GM21528 (cell line): Measurements from ENCODE around the gene ACACA.
"Not testable (repeated sequence)": the region's sequence is repeated elsewhere in the genome, so short reads cannot be mapped to it uniquely, and the experiment has no call there.

ENCODE experiments used
- ATAC-seq: cut with Tn5 transposase; IDR thresholded peaks from one replicate; pipeline ENCODE4 v1.9.1; 2021; ENCODE audit warnings: mild to moderate bottlenecking, moderate library complexity; ENCODE audit not compliant: unreplicated experiment, low FRiP score

ACACA gene

DNA sequence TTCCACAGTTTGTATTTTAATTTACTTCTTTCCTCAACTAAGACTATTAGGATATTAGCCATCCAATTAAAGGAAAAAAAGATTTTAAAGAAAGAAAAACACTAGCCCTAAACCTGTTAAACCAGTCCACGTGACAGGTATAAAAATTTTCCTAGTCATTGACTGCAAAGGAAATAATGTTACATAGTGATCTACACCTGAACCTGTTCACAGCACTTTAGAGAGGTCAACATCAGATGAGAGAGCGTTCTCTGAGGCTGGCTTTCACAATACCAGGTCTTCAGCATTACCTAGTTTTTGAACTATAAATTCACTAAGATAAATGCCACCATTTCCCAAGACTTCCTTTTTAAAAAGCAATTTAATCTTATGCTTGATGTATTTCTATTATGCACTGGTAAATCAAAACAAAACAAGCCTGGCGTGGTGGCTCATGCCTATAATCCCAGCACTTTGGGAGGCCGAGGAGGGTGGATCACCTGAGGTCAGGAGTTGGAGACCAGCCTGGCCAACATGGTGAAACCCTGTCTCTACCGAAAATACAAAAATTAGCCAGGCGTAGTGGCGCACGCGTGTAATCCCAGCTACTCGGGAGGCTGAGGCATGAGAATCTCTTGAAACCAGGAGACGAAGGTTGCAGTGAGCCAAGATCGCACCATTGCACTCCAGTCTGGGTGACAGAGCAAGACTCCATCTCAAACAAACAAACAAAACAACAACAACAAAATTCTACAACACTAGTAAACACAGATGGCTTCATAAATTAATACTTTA is 49.7 kb downstream of the ACACA start:
- ATAC-seq, result not testable (repeated sequence)

DNA sequence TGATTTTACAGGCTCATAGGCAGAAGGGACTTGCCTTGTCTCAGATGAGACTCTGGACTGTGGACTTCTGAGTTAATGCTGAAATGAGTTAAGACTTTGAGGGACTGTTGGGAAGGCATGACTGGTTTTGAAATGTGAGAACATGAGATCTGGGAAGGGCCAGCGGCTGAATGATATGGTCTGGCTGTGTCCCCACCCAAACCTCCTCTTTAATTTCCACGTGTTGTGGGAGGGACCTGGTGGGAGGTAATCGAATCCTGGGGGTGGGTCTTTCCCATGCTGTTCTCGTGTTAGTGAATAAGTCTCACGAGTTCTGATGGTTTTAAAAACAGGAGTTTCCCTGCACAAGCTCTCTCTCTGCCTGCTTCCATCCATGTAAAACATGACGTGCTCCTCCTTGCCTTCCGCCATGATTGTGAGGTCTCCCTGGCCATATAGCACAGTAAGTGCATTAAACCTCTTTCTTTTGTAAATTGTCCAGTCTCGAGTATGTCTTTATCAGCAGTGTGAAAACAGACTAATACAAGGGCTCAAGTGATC is 59.7 kb downstream of the ACACA start:
- not testable (repeated sequence) for ATAC-seq

DNA sequence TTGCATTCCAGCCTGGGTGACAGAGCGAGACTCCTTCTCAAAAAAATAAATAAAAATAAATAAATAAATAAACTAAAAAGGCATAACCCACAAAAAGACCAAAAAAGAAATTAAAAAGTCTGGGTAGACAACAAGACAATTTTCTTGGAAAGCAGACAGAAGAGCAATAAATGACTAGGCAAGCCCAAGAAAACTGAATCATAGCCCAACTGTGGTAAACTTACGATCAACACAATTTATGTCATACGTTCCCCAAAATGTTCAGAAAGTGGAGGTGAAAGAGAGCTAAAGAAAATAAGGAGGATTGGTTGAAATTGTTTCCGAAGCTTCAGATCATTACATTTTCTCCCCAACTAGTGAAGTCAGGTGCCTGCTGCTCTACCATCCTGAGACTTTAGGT is 62.1 kb downstream of the ACACA start:
- ATAC-seq, result no peak

DNA sequence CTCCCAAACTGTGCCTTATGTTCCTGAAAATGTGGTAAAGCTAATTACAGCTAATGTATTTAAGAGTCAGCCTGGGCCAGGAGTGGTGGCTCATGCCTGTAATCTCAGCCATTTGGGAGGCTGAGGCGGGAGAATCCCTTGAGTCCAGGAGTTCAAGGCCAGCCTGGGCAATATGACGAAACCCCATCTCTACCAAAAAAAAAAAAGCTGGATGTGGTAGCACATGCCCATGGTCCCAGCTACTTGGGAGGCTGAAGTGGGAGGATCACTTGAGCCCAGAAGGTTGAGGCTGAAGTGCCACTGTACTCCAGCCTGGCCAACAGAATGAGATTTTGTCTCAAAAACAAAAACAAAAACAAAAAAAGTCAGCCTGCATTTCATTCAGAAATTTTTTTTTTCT is 64.0 kb downstream of the ACACA start:
- ATAC-seq, result no peak

DNA sequence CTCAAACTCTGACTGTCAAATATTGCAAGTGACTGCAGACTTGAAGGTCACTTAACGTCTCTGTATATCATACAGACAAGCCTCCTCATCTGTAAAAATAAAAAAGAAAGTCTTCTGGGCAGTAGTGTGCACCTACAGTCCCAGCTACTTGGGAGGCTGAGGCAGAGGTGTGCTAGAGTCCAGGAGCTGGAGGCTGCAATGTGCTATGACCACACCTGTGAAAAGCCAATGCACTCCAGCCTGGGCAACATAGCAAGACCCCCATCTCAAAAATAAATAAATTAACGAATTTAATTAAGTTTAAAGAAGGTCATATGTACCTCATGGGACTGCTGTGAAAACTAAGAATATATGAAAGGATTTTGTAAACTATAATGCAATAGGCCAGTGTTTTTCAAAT is 65.8 kb downstream of the ACACA start:
- ATAC-seq, result no peak

DNA sequence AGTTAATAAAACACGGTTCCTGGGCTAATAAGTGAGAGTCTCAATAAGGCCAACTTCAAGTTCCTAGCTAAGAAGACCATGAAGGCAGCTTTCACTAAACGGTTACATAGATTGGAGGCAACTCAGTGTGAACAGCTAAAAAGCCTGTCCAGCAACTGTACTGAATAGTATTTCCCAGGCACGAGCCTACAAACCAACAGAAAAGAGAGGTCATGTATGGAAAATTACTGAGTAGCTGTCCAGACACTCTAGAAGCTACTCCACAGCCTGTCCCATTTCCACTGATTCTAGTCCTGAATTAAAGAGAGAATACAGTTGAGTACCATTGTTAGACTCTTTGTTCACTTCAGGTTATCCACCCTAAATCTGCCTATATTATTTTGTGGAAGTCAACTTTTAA is 67.3 kb downstream of the ACACA start:
- no peak for ATAC-seq

DNA sequence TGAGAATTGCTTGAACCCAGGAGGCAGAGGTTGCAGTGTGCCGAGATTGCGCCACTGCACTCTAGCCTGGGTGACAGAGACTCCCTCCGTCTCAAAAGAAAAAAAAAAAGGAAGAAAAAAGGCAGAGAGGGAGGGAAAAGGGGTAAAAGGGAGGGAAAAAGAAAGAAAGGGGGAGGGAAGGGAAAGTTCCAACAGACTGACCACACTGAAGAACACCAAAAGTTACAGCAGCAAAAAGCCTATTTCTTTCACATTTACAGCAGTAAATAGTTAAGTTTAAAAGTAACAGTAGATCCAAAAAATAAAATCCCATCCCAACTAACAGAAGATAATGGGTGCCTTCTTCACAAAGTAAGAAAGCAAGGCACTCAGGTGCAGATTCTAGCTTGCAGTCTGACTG is 67.8 kb downstream of the ACACA start:
- ATAC-seq, result no peak

DNA sequence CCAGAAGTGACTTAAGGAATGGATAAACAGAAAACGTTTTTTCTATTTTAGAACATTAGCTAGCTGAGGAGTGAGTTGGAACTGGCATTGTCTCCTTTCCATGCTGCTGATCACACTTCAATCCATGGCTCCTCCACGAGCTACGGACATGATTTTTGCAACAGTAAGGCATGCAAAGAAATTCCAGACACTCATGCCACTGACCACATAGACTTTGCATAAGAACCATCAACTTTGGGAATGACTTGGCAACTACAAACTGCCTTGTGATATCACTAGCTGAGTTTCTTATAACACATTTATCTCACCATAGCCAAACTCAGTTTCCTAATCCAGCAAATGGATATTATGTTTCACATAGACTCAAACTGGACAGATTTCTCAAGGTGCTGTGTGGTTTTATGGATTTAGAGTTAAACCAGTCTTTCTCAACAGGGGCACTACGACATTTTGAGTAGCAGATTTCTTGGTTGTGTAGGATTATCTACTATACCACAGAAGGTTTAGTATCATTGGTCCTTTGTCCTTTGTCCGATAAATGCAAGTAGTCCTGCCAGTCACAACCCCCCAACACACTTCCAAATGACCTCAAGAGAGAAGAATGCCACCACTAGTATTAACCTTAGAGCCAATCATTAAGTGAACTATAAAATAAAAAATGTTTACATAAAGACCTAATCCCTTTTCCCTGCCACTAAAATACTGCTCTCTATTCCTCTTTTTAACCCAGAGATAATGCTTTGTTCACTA is 79.1 kb downstream of the ACACA start:
- ATAC-seq, result no peak

DNA sequence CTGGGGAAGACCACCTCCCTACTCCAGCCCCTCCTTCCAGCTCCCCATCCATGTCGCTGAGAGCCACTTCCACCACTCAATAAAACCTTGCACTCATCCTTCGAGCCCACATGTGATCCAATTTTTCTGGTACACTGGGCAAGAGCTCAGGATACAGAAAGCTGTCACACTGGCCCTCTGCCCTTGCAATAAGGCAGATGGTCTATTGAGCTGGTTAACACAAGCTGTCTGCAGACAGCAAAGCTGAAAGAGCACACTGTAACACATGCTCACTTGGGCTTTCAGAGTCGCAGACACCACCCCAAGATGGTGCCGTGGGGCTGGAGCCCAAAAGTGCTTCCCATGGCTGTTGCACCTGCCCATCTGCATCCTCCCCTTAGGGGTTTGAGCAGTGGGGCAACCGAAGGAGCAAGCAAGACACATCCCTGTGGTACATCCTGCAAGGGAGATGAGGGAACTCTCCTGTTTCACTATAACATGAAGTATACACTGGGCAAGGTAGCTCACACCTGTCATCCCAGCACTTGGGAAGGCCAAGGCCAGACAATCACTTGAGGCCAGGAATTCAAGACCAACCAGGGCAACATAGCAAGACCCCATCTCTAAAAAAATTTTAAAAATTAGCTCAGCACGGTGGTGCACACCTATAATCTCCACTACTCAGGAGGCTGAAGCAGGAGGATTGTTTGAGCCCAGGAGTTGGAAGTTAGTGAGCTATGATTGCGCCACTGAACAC is 83.6 kb downstream of the ACACA start:
- ATAC-seq, result no peak

DNA sequence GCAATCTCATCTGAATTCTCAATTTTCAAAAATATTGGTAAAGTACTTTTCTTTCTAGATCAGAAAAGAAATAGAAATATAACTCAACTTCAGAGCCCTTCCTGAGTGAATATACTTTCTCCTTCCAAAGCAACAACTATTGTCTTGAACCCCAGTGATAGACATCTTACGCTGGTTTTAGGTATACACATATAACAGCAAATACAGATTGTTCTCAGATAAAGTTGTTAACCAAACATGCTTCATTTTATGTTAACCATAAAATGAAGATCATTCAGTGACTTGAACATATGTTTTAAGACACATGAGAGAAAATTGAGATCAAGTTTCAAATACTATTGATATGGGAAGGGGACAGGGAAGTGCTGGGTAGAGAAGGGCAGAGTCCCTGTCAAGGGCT is 84.5 kb downstream of the ACACA start:
- ATAC-seq, result no peak

DNA sequence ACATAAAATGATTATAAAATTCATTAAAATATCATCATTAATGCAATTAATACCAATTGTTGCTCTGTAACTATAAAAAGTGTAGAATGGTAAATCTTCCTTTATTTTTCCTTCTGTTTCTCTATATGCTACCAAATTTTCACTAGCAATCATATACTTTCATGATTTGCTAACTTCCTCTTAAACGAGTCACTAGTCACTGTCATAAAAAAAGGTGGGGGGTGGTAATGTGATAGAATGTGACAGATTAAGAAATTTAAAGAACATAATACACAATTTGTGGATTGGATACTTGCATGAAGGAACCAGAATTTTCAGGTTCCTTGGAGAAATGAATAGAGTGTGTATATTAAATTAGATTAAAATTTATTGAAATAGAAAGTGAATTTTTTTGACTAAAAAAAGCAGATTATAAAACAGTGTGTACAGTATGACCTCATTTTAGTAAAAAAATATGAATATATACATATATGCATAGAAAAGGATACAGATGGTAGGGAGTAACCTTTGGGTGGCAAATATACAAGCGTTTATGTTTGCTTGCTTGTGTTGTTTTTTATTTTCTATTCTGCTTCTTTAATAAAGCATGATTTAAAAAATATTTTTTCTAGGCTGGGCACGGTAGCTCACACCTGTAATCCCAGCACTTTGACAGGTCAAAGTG is 87.6 kb downstream of the ACACA start:
- ATAC-seq, result no peak

DNA sequence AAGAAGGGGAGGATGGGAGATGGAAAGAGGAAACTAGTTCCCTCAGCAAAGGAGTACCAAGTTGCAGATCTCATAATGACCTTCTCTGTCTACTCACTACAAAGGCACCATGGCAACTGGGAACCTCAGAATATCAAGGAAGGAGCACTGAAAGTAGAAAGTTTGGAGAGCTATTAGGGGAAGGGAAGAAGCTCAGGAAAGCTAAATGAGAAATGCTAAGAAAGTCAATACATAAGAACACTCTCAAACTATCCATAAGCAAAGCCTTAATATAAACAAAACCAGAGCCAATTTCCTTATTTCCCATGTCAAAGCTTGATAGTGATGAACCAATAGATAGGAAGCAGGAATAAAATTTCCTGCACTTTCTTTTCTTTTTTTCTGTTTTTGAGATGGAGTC is 88.8 kb downstream of the ACACA start:
- no peak for ATAC-seq

DNA sequence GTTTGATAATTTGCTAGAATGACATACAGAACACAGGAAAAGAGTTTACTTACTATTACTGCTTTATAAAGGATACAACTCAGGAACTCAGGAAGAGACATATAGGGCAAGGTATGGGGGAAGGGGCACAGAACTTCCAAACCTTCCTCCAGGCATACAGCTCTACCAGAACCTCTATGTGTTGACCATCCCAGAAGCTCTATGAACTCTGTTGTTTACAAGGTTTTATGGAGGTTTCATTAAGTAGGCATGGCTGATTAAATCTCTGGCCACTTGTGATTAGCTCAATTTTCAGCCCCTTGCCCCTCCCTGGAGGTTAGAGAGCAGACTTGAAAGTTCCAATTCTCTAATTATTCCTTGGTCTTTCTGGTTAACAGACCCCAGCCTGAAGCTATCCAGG is 91.0 kb downstream of the ACACA start:
- no peak for ATAC-seq

DNA sequence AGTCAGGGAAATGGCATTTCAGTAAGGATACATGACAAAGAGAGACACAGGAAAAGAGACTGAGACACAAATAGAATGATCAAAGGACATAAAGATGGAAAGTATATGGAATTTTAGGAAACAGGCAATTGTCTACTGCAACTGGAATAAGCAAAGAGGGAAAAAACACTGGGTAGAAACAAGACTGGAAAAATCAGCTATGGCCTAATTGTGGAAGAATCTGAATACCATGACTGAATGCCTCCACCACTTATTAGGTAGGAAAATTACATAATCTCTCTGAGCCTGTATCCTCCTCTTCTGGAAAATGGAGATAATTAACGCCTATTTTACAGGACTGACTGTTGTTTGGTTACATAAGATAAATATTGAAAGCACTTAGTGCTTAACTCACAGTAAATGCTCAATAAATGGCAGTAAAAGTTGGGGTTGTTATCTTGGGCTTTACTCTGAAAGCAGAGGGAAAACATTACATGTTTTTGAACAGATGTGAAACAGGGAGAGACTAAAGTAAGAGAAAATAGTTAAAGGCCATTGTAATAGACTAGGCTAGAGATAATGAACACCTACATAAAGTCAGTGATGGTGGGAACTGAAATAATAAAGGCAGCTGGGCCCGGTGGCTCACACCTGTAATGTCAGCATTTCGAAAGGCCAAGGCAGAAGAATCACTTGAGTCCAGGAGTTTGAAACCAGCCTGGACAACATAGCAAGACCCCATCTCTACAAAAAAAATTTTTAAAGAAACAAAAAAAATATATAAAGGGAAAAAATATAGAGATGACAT is 94.3 kb downstream of the ACACA start:
- ATAC-seq, result no peak

DNA sequence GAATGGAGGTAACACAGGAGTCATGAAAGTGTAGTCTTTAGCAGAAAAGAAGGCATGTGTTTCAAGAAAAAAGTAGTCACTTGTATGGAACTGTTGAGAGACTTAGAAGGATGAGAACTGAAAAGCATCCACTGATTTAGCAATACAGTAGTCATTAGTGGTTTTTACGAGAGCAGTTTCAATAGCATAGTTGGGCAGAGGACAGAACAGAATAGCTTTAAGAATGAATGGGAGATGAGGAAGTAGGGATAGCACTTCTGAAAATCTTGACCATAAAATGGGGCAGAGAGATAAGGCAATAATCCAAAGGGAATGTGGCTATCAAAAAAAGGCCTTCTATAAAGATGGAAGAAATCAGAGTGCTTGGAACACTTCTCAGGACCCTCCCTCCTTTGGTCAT is 95.7 kb downstream of the ACACA start:
- no peak for ATAC-seq

DNA sequence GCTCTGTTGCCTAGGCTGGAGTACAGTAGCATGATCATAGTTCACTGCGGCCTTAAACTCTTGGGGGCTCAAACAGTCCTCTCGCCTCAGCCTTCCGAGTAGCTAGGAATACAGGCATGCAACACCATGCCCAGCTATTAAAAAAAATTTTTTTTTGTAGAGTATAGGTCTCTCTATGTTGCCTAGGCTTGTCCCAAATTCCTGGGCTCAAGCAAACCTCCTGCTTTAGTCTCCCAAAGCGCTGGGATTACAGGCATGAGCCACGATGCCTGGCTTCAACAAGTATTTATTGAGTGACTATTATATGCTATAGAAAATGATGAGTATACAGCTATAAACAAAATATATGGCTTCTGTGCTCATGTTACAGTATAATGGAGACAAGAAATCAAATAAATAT is 97.6 kb downstream of the ACACA start:
- ATAC-seq, result no peak

DNA sequence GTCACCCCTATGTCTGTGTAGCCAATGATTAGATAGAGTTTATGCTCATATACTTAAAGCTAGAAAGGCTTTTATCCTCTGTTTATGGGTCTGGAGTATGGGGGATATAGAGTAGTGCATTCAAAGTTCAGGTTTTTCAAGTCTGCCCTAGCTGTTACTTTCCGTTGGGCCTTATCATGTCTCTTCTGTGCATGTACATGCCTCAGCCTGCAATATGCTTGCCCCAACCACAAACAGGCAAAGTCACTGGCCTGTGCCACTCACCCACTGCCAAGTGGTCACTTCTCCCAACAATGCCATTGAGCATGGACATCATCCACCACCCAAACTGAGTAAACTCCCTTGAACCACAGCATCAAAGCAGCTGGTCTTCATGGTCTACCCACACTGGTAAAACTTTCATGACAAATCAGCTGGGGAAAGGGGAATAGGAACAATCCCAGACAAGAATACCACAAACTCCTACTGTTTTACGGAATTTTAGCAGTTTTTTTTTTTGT is 101.2 kb downstream of the ACACA start:
- no peak for ATAC-seq

DNA sequence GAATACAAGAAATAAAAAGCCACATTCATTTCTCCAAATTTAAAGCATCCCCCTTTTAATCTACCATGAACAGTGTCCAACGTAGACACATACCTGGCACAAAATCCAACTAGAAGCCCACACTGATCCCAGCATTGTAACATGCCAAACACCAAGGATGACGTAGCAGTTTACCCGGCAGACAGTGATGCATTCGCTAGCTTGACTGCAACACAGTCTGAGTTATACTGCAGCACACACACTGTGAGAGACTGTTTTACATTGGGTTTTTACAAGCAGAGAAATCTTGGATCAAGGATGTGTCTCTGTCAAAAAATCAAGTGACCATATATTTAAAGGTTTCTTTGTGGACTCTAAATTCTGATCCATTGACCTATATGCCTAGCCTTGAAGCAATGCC is 105.3 kb downstream of the ACACA start:
- no peak for ATAC-seq

DNA sequence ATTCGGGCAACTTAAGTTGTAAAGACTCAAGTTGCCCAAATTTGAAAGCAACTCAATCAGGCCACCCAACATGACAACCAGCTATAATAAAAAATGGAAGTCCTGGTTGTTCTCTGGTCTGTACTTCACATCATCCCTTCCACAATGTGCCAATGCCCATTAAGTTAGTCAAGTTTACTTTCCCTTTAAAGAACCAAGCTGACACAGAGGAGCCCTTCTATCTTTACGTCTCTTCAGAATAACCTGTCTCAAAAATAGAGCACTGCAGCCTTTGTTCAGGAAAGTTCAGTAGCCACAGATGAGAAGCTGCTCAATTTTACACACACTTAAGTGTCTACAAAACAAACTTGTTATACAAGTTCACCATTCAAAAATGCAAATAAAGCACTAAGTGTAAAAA is 106.0 kb downstream of the ACACA start:
- no peak for ATAC-seq
